GM23338 (cell line): ENCODE results near the gene EEF2KMT. TPM values are rescaled to one million over a fixed set of nuclear protein-coding genes. Genes with fewer than 3 reads are reported as not detected.
"Not testable (repeated sequence)": the region's sequence is repeated elsewhere in the genome, so short reads cannot be mapped to it uniquely, and the experiment has no call there.

Source experiments
- ATAC-seq: fragments of 200-7000 bp; cut with Tn5 transposase; 3 replicates; pipeline ENCODE4 v1.9.1; 2020
- DNase-seq: peaks from one replicate; pipeline ENCODE4 v3.0.0-alpha.2; 2015; ENCODE audit warnings: low spot score
- H2AFZ ChIP-seq: fragments of 200-600 bp; sonication (generic); 2 replicates; pipeline ENCODE4 v1.8.0; 2016; ENCODE audit warnings: antibody characterized with exemption, mild to moderate bottlenecking, moderate library complexity
- H3F3A ChIP-seq: fragments of 200-600 bp; sonication (generic); replicated peaks from 2 replicates; pipeline ENCODE4 v1.8.0; 2017; ENCODE audit warnings: antibody characterized with exemption, mixed run types, low read depth
- H3K27ac ChIP-seq: fragments of 200-600 bp; sonication (generic); 2 replicates; pipeline ENCODE4 v1.6.1; 2016; ENCODE audit warnings: low read depth
- H3K27me3 ChIP-seq: fragments of 200-600 bp; sonication (generic); 2 replicates; pipeline ENCODE4 v1.8.0; 2016; ENCODE audit warnings: mild to moderate bottlenecking, mixed run types, moderate library complexity; ENCODE audit not compliant: insufficient read depth
- H3K36me3 ChIP-seq: fragments of 200-600 bp; sonication (generic); 2 replicates; pipeline ENCODE4 v1.8.0; 2016; ENCODE audit warnings: mild to moderate bottlenecking; ENCODE audit not compliant: insufficient read depth
- H3K4me1 ChIP-seq: fragments of 200-600 bp; sonication (generic); 2 replicates; pipeline ENCODE4 v1.8.0; 2016; ENCODE audit warnings: mild to moderate bottlenecking, moderate library complexity; ENCODE audit not compliant: insufficient read depth
- H3K4me2 ChIP-seq: fragments of 200-600 bp; sonication (generic); 2 replicates; pipeline ENCODE4 v1.7.1; 2017; ENCODE audit warnings: mixed run types
- H3K4me3 ChIP-seq: fragments of 200-600 bp; sonication (generic); 2 replicates; pipeline ENCODE4 v1.6.1; 2016; ENCODE audit warnings: mixed run types
- H3K79me2 ChIP-seq: fragments of 200-600 bp; sonication (generic); replicated peaks from 2 replicates; pipeline ENCODE4 v1.8.0; 2017; ENCODE audit warnings: mild to moderate bottlenecking; ENCODE audit not compliant: insufficient read depth
- H3K9me2 ChIP-seq: fragments of 200-600 bp; sonication (generic); 2 replicates; pipeline ENCODE4 v1.8.0; 2017; ENCODE audit not compliant: insufficient read depth
- H4K20me1 ChIP-seq: fragments of 200-600 bp; sonication (generic); replicated peaks from 2 replicates; pipeline ENCODE4 v1.8.0; 2017; ENCODE audit warnings: mild to moderate bottlenecking; ENCODE audit not compliant: insufficient read depth
- H3K27ac Mint-ChIP-seq: 2 replicates; pipeline ENCODE4 v1.8.0; 2020; ENCODE audit warnings: inconsistent platforms, mild to moderate bottlenecking, moderate library complexity, mixed read lengths
- H3K27me3 Mint-ChIP-seq: 3 replicates; pipeline ENCODE4 v1.8.0; 2022; ENCODE audit warnings: low read depth, mild to moderate bottlenecking, moderate library complexity, mixed read lengths, inconsistent platforms; ENCODE audit not compliant: insufficient read depth, poor library complexity
- H3K36me3 Mint-ChIP-seq: 3 replicates; pipeline ENCODE4 v1.8.0; 2021; ENCODE audit warnings: low read depth, mild to moderate bottlenecking, inconsistent platforms, moderate library complexity, mixed read lengths
- H3K4me1 Mint-ChIP-seq: 3 replicates; pipeline ENCODE4 v1.8.0; 2020; ENCODE audit warnings: mild to moderate bottlenecking, inconsistent platforms, mixed read lengths
- H3K4me3 Mint-ChIP-seq: 3 replicates; pipeline ENCODE4 v1.8.0; 2021; ENCODE audit warnings: moderate library complexity, mild to moderate bottlenecking, inconsistent platforms, mixed read lengths
- H3K9me3 Mint-ChIP-seq: 3 replicates; pipeline ENCODE4 v1.8.0; 2020; ENCODE audit warnings: moderate library complexity, mild to moderate bottlenecking, inconsistent platforms, mixed read lengths
- CREB1 ChIP-seq: fragments of 250-450 bp; sonication (Bioruptor Pico); IDR thresholded peaks from 2 replicates; pipeline ENCODE4 v1.5.0; 2020; ENCODE audit warnings: low read depth, mild to moderate bottlenecking, moderate library complexity
- CTCF ChIP-seq, 2 experiments: fragments of 200-600 bp in 1 of 2; sonication (generic) in 1 of 2; conservative IDR thresholded peaks; 2 replicates each; pipeline versions ENCODE4 v1.5.1 to v1.6.1; 2016 to 2017; ENCODE audit warnings: antibody characterized with exemption in 2 of 2, low read depth in 2 of 2, mild to moderate bottlenecking in 2 of 2, moderate library complexity in 1 of 2
- EZH2 ChIP-seq: fragments of 200-600 bp; sonication (generic); IDR thresholded peaks from one replicate; pipeline ENCODE4 v1.8.0; 2017; ENCODE audit warnings: antibody characterized with exemption, mild to moderate bottlenecking, low read depth; ENCODE audit not compliant: unreplicated experiment
- EZH2phosphoT487 ChIP-seq: fragments of 200-600 bp; sonication (generic); IDR thresholded peaks from one replicate; pipeline ENCODE4 v1.8.1; 2018; ENCODE audit warnings: antibody characterized with exemption; ENCODE audit not compliant: unreplicated experiment
- JUNB ChIP-seq: IDR thresholded peaks from one replicate; pipeline ENCODE4 v1.6.1; 2016; ENCODE audit warnings: antibody characterized with exemption; ENCODE audit not compliant: unreplicated experiment
- POLR2AphosphoS5 ChIP-seq: IDR thresholded peaks from 2 replicates; pipeline ENCODE4 v1.6.1; 2016; ENCODE audit warnings: antibody characterized with exemption, low read depth
- REST ChIP-seq: IDR thresholded peaks from one replicate; pipeline ENCODE4 v1.6.1; 2018; ENCODE audit warnings: antibody characterized with exemption; ENCODE audit not compliant: unreplicated experiment
- ZNF114 ChIP-seq: fragments of 250-450 bp; sonication (Bioruptor Pico); IDR thresholded peaks from 2 replicates; pipeline ENCODE4 v1.5.0; 2020; ENCODE audit warnings: mild to moderate bottlenecking, moderate library complexity
- ZNF331 ChIP-seq: fragments of 250-450 bp; sonication (Bioruptor Pico); IDR thresholded peaks from 2 replicates; pipeline ENCODE4 v1.5.0; 2020; ENCODE audit warnings: low read depth, mild to moderate bottlenecking, moderate library complexity
- long read RNA-seq: library from polyadenylated mRNA; unstranded; transcript quantifications from one replicate; pipeline ENCODE4 v2.0.0, GENCODE V29; 2020; ENCODE audit not compliant: unreplicated experiment
- polyA plus RNA-seq: library from polyadenylated mRNA; unstranded; fragments of >200 nt; fragmentation: Nextera tagmentation; extraction: Ambion mirVana; gene quantifications from 2 replicates; pipeline ENCODE4 v1.2.1, GENCODE V29; 2016
- total RNA-seq: library from RNA; depleted of rRNA; stranded (reverse); fragments of >200 nt; shearing (Covaris generic); gene quantifications from 2 replicates; pipeline ENCODE4 v1.2.3, GENCODE V29; 2014; rRNA removed

The EEF2KMT gene
- total RNA-seq (28.7 and 37.1 TPM in 2 replicates), polyA plus RNA-seq (19.7 and 24.0 TPM in 2 replicates)
- long read RNA-seq, transcript EEF2KMT-202 (7 exons, 2,268 nt) = minor isoform, 7 of 52 reads
- long read RNA-seq, transcript EEF2KMT-201 (8 exons, 2,390 nt) = major isoform, 20 of 52 reads
- long read RNA-seq, partial matches to known transcripts = 6 of 52 reads
- long read RNA-seq, other reads (novel, unspliced or antisense) = 19 of 52 reads

GRCh38 chr16:5097470-5098220 is at the start of gene EEF2KMT:
TSS of gene EEF2KMT (minus strand) at chr16:5097795. CDS start at chr16:5097739, 56 bp downstream.
- H3K9me3 Mint-ChIP-seq, H3F3A ChIP-seq, H4K20me1 ChIP-seq, H3K9me2 ChIP-seq, H3K27me3 ChIP-seq, H2AFZ ChIP-seq, H3K4me1 ChIP-seq, H3K27ac ChIP-seq, H3K79me2 ChIP-seq, H3K36me3 ChIP-seq: not testable (repeated sequence)
- Histone ChIP-seq H3K4me2 (peak within 1 kb of the TSS; percentile 94), H3K4me3 (peak within 1 kb of the TSS; percentile 83)
- Mint-ChIP-seq H3K27me3 (peaks cover 15% of the 10 kb centered on the region), H3K27ac (peak within 1 kb of the TSS; percentile 97), H3K4me3 (peak within 1 kb of the TSS; percentile 92), H3K36me3 (peaks cover 19% of the 10 kb centered on the region), H3K4me1 (peaks cover 29% of the 10 kb centered on the region)
- DNase-seq (peak; percentile 98), ATAC-seq (peak; percentile 99)
- TF ChIP-seq CTCF (conservative IDR thresholded peaks at IDR 0.05; ENCODE audit: low read depth in 2 of 2) (peak in 1 of 2 experiments; percentile 35; a peak in 2 of 4 replicates), CREB1 (CRISPR knock-in tag) (peak; percentile 32)

- not testable (repeated sequence) for H3K4me3 Mint-ChIP-seq, ATAC-seq, H3K4me2 ChIP-seq, H3K27me3 ChIP-seq, H3K4me1 ChIP-seq, H3K79me2 ChIP-seq, H4K20me1 ChIP-seq, DNase-seq, H3K36me3 ChIP-seq, H3K4me3 ChIP-seq, H3K4me1 Mint-ChIP-seq, H3K9me3 Mint-ChIP-seq, H3K36me3 Mint-ChIP-seq, H3K27me3 Mint-ChIP-seq, H3K27ac ChIP-seq, H3F3A ChIP-seq, H3K9me2 ChIP-seq, H2AFZ ChIP-seq
- 0 out of 2 replicates have a peak overlapping the region, but pooled peaks have one; percentile 31 for H3K27ac Mint-ChIP-seq
Measured at GRCh38 chr16:5144621-5144956, 47.0 kb upstream of the EEF2KMT start.

GRCh38 chr16:5143761-5144620 is 46.4 kb upstream of the EEF2KMT start:
- H3K9me3 Mint-ChIP-seq = peaks cover 3% of the 10 kb centered on the region; the same call in 1 of the 3 replicates
- Histone ChIP-seq H3F3A (no peaks in the 10 kb centered on the region), H3K36me3 (no peaks in the 10 kb centered on the region), H4K20me1 (no peaks in the 10 kb centered on the region), H3K9me2 (no peaks in the 10 kb centered on the region), H3K4me3 (no peak overlapping the region), H3K4me1 (no peaks in the 10 kb centered on the region), H3K27me3 (no peaks in the 10 kb centered on the region), H2AFZ (no peak overlapping the region), H3K4me2 (no peak overlapping the region), H3K79me2 (no peaks in the 10 kb centered on the region), H3K27ac (no peak overlapping the region)
- H3K27me3 Mint-ChIP-seq = peaks cover 8% of the 10 kb centered on the region
- ATAC-seq (no peak), DNase-seq (no peak)
- no peak overlapping the region for H3K4me3 Mint-ChIP-seq
- 0 out of 3 replicates have a peak, but pooled peaks cover 4% of the 10 kb centered on the region for H3K4me1 Mint-ChIP-seq
- H3K36me3 Mint-ChIP-seq = peaks cover 3% of the 10 kb centered on the region; the same call in 2 of the 3 replicates
- H3K27ac Mint-ChIP-seq = no peak overlapping the region
- TF ChIP-seq JUNB (no peak), ZNF114 (CRISPR knock-in tag) (no peak), EZH2phosphoT487 (no peak), POLR2AphosphoS5 (no peak), EZH2 (no peak), ZNF331 (CRISPR knock-in tag) (no peak), CREB1 (CRISPR knock-in tag) (no peak), REST (no peak)
